CD14-positive monocyte (primary cell): ENCODE measurements around the gene AHSP. TPM values are rescaled to one million over a fixed set of nuclear protein-coding genes. Genes with fewer than 3 reads are reported as not detected.

ENCODE experiments used
- DNase-seq, 3 donors: peaks; one replicate each; pipeline ENCODE4 v3.0.0-alpha.2; 2011 to 2022
- H2AFZ ChIP-seq: 2 replicates; pipeline ENCODE4 v1.6.0; 2012; ENCODE audit warnings: mild to moderate bottlenecking, low read depth, low read length, inconsistent platforms; ENCODE audit not compliant: insufficient read depth, poor library complexity, severe bottlenecking
- H3K27ac ChIP-seq, 2 donors: 1 replicate in 1 of 2; 2 replicates in 1 of 2; pipeline ENCODE4 v1.5.1; 2012 to 2013; ENCODE audit warnings: low read length in 2 of 2, control low read depth in 1 of 2, inconsistent platforms in 1 of 2, low read depth in 1 of 2, mild to moderate bottlenecking in 1 of 2
- H3K27me3 ChIP-seq, 2 donors: one replicate each; pipeline versions ENCODE4 v1.6.0 to v1.6.1; 2011 to 2013; ENCODE audit warnings: low read length in 2 of 2; ENCODE audit not compliant: control insufficient read depth in 2 of 2, insufficient read depth in 2 of 2
- H3K36me3 ChIP-seq, 2 donors: replicated peaks in 1 of 2; 1 replicate in 1 of 2; 2 replicates in 1 of 2; pipeline versions ENCODE4 v1.5.1 to v1.6.1; 2012 to 2013; ENCODE audit warnings: low read length in 2 of 2, control low read depth in 1 of 2, inconsistent platforms in 1 of 2, mild to moderate bottlenecking in 1 of 2; ENCODE audit not compliant: insufficient read depth in 2 of 2, control insufficient read depth in 1 of 2
- H3K4me1 ChIP-seq, 2 donors: 1 replicate in 1 of 2; 2 replicates in 1 of 2; pipeline versions ENCODE4 v1.5.1 to v1.6.1; 2012 to 2013; ENCODE audit warnings: low read length in 2 of 2, control low read depth in 1 of 2, inconsistent platforms in 1 of 2, mild to moderate bottlenecking in 1 of 2, moderate library complexity in 1 of 2; ENCODE audit not compliant: insufficient read depth in 2 of 2, control insufficient read depth in 1 of 2
- H3K4me2 ChIP-seq: replicated peaks from 2 replicates; pipeline ENCODE3; 2012; ENCODE audit warnings: low read length, moderate library complexity, mild to moderate bottlenecking; ENCODE audit not compliant: poor library complexity, severe bottlenecking; ENCODE audit errors: extremely low read depth
- H3K4me3 ChIP-seq, 3 experiments: fragments of 200-600 bp in 1 of 3; sonication (generic) in 1 of 3; replicated peaks in 1 of 3; 1 replicate in 2 of 3; 2 replicates in 1 of 3; pipeline ENCODE4 v1.5.1; 2011 to 2013; ENCODE audit warnings: low read length in 3 of 3, mild to moderate bottlenecking in 3 of 3, control low read depth in 2 of 3, low read depth in 2 of 3, inconsistent platforms in 1 of 3, moderate library complexity in 1 of 3
- H3K79me2 ChIP-seq: 2 replicates; pipeline ENCODE4 v1.6.0; 2012; ENCODE audit warnings: mild to moderate bottlenecking, control low read depth, inconsistent platforms, low read length, moderate library complexity; ENCODE audit not compliant: insufficient read depth
- H3K9ac ChIP-seq: 2 replicates; pipeline ENCODE4 v1.6.0; 2017; ENCODE audit warnings: low read length, mild to moderate bottlenecking; ENCODE audit not compliant: insufficient read depth, poor library complexity, severe bottlenecking
- H3K9me3 ChIP-seq, 2 donors: replicated peaks in 1 of 2; 1 replicate in 1 of 2; 2 replicates in 1 of 2; pipeline versions ENCODE4 v1.5.1 to v1.6.1; 2012 to 2013; ENCODE audit warnings: low read length in 2 of 2, control low read depth in 1 of 2; ENCODE audit not compliant: control insufficient read depth in 1 of 2, insufficient read depth in 1 of 2
- H4K20me1 ChIP-seq: 2 replicates; pipeline ENCODE4 v1.6.0; 2012; ENCODE audit warnings: mild to moderate bottlenecking, low read length, control low read depth, moderate library complexity; ENCODE audit not compliant: insufficient read depth
- H3K27ac Mint-ChIP-seq, 7 donors: one replicate each; pipeline ENCODE4 v1.8.0; 2020; ENCODE audit warnings: mild to moderate bottlenecking in 7 of 7, mixed read lengths in 7 of 7, moderate library complexity in 6 of 7, inconsistent platforms in 2 of 7
- H3K27me3 Mint-ChIP-seq, 3 donors: one replicate each; pipeline ENCODE4 v1.8.0; 2021 to 2022; ENCODE audit warnings: low read depth in 3 of 3, mild to moderate bottlenecking in 3 of 3, mixed read lengths in 3 of 3, moderate library complexity in 3 of 3, inconsistent platforms in 1 of 3
- H3K36me3 Mint-ChIP-seq, 2 donors: one replicate each; pipeline ENCODE4 v1.8.0; 2020; ENCODE audit warnings: mixed read lengths in 2 of 2, inconsistent platforms in 1 of 2, mild to moderate bottlenecking in 1 of 2
- H3K4me1 Mint-ChIP-seq: one replicate; pipeline ENCODE4 v1.8.0; 2020; ENCODE audit warnings: mild to moderate bottlenecking, mixed read lengths
- H3K4me3 Mint-ChIP-seq, 2 donors: one replicate each; pipeline ENCODE4 v1.8.0; 2020; ENCODE audit warnings: mild to moderate bottlenecking in 2 of 2, mixed read lengths in 2 of 2, moderate library complexity in 1 of 2
- H3K9me3 Mint-ChIP-seq, 7 donors: one replicate each; pipeline ENCODE4 v1.8.0; 2020 to 2022; ENCODE audit warnings: mixed read lengths in 7 of 7, mild to moderate bottlenecking in 6 of 7, moderate library complexity in 6 of 7, inconsistent platforms in 2 of 7
- WGBS: methylation state at CpG from one replicate; pipeline ENCODE4 v1.1.5; 2013; ENCODE audit warnings: missing lambda C conversion rate; ENCODE audit not compliant: insufficient coverage; 5-methylcytosine and 5-hydroxymethylcytosine counted together
- intact Hi-C, 2 donors: fragments of 100-400 bp; cut with micrococcal nuclease; formaldehyde crosslinking; loops; one replicate each; pipeline versions ENCODE4 v1.15.0 to v1.15.1; 2023
- polyA plus RNA-seq, 3 donors: library from polyadenylated mRNA; depleted of rRNA in 1 of 3; unstranded in 2 of 3; stranded (reverse) in 1 of 3; fragments of 300-500 nt in 2 of 3; fragments of >200 nt in 1 of 3; fragmentation: Illumina TruSeq in 2 of 3; gene quantifications; 1 replicate in 2 of 3; 2 replicates in 1 of 3; pipeline ENCODE4 v1.2.3, GENCODE V29; 2012 to 2021
- TF ChIP-seq, protein P1 (sequence below): fragments of 200-600 bp; IDR thresholded peaks from one replicate; pipeline ENCODE4 v1.8.0; 2022; ENCODE audit warnings: antibody characterized with exemption, mild to moderate bottlenecking

AHSP gene
- polyA plus RNA-seq, 3 donors = 0.84 TPM; not detected in 2

DNA sequence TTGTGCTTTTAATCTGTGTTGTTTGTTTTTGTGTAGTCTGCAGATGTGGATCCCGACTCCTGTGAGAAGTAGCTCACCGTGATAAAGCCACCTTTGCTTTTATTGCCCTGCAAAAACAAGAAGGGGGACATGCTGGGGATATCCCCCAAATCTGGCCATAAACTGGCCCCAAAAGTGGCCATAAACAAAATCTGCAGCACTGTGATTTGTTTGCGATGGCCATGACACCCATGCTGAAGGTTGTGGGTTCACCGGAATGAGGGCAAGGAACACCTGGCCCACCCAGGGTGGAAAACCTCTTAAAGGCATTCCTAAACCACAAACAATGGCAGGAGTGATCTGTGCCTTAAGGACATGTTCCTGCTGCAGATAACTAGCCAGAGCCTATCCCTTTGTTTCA, 15.1 kb downstream of the AHSP start:
- Mint-ChIP-seq H3K27me3 (peaks cover 20% of the 10 kb centered on the region in 3 donors), H3K36me3 (peaks cover 0 to 4% of the 10 kb centered on the region in 2 donors), H3K4me3 (no peak overlapping the region), H3K4me1 (peaks cover 1% of the 10 kb centered on the region), H3K27ac (no peak overlapping the region), H3K9me3 (peaks cover 13 to 53% (median 45%) of the 10 kb centered on the region in 7 donors)
- WGBS = no CpG with 5 or more reads among the region's 4 CpGs
- DNase-seq = no peak
- H3K9ac ChIP-seq = no peak overlapping the region
- H3K27ac ChIP-seq = no peak overlapping the region
- H3K36me3 ChIP-seq = no peaks in the 10 kb centered on the region
- no peaks in the 10 kb centered on the region for H3K79me2 ChIP-seq
- H3K4me2 ChIP-seq = no peak overlapping the region
- H3K27me3 ChIP-seq = peaks cover 6 to 17% of the 10 kb centered on the region in 2 donors
- no peak overlapping the region for H2AFZ ChIP-seq
- H4K20me1 ChIP-seq = no peaks in the 10 kb centered on the region
- intact Hi-C loops = no loop called here
- TF ChIP-seq, protein P1, sequence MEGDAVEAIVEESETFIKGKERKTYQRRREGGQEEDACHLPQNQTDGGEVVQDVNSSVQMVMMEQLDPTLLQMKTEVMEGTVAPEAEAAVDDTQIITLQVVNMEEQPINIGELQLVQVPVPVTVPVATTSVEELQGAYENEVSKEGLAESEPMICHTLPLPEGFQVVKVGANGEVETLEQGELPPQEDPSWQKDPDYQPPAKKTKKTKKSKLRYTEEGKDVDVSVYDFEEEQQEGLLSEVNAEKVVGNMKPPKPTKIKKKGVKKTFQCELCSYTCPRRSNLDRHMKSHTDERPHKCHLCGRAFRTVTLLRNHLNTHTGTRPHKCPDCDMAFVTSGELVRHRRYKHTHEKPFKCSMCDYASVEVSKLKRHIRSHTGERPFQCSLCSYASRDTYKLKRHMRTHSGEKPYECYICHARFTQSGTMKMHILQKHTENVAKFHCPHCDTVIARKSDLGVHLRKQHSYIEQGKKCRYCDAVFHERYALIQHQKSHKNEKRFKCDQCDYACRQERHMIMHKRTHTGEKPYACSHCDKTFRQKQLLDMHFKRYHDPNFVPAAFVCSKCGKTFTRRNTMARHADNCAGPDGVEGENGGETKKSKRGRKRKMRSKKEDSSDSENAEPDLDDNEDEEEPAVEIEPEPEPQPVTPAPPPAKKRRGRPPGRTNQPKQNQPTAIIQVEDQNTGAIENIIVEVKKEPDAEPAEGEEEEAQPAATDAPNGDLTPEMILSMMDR = no peak
- peaks cover 14 to 28% of the 10 kb centered on the region in 2 donors for H3K9me3 ChIP-seq
- peaks cover 0 to under 1% of the 10 kb centered on the region in 2 donors for H3K4me1 ChIP-seq
- H3K4me3 ChIP-seq = no peak overlapping the region

DNA sequence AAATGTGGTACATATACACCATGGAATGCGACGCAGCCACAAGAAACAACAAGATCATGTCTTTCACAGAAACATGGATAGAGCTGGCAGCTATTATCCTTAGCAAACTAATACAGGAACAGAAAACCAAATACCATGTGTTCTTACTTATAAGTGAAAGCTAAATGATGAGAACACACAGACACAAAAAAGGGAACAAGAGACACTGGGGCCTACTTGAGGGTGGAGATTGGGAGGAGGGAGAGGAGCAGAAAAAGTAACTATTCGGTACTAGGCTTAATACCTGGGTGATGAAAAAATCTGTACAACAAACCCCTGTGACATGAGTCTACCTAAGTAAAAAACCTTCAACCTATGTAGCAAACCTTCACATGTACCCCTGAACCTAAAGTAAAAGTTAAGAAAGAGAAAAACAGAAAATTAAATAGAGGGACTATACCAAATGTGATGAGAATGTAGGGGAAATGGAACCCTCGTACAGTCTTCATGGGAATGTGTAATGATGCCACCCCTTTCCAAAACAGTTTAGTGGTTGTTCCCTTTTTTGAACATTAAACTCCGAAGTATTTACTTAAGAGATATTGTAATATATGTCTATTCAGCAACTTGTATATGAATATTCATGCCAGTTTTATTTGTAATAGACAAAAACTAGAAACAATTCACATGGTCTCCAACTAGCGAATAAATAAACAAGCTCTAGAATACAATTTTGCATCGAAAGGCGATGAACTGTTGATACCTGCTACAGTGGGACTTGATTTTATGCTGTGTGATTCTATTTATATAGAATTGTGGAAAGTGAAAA, 33.9 kb downstream of the AHSP start:
- peaks cover 0 to 13% (median 1%) of the 10 kb centered on the region in 3 donors for H3K27me3 Mint-ChIP-seq
- WGBS = no CpG with 5 or more reads among the region's 8 CpGs
- H3K9me3 Mint-ChIP-seq = peaks cover 0 to 8% (median 5%) of the 10 kb centered on the region in 7 donors

More for the DNA sequence above, 33.9 kb downstream of the AHSP start:
- Histone ChIP-seq H3K4me2 (no peak overlapping the region), H3K4me1 (no peaks in the 10 kb centered on the region), H3K79me2 (no peaks in the 10 kb centered on the region), H3K36me3 (no peaks in the 10 kb centered on the region), H3K4me3 (no peak overlapping the region), H3K27ac (no peak overlapping the region), H3K27me3 (peaks cover 0 to 2% of the 10 kb centered on the region in 2 donors), H2AFZ (no peak overlapping the region), H4K20me1 (no peaks in the 10 kb centered on the region), H3K9ac (no peak overlapping the region), H3K9me3 (peaks cover 0 to 3% of the 10 kb centered on the region in 2 donors)
- Mint-ChIP-seq H3K4me3 (no peak overlapping the region), H3K36me3 (no peaks in the 10 kb centered on the region), H3K27ac (no peak overlapping the region), H3K4me1 (no peaks in the 10 kb centered on the region)
- intact Hi-C loops = no loop called here
- TF ChIP-seq, protein P1 = no peak
- DNase-seq = no peak
